HepG2 (cell line): Measurements from ENCODE around the gene AFTPH.

Experiments used
- CTCF ChIP-seq: sonication (generic); formaldehyde crosslinking; IDR thresholded peaks from 2 replicates; pipeline ENCODE4 v1.5.0; 2020; ENCODE audit warnings: mild to moderate bottlenecking, missing genetic modification reagents, moderate library complexity
- E2F5 ChIP-seq: sonication (generic); formaldehyde crosslinking; conservative IDR thresholded peaks from 2 replicates; pipeline ENCODE4 v1.4.0; 2020; ENCODE audit warnings: missing genetic modification reagents
- FOXM1 ChIP-seq: sonication (generic); formaldehyde crosslinking; IDR thresholded peaks from 2 replicates; pipeline ENCODE4 v1.5.0; 2020; ENCODE audit warnings: missing genetic modification reagents
- HINFP ChIP-seq: sonication (generic); formaldehyde crosslinking; IDR thresholded peaks from 2 replicates; pipeline ENCODE4 v1.4.0; 2020; ENCODE audit warnings: low read depth, mild to moderate bottlenecking, missing genetic modification reagents
- IRF9 ChIP-seq: sonication (generic); formaldehyde crosslinking; IDR thresholded peaks from 2 replicates; pipeline ENCODE4 v1.8.0; 2022; ENCODE audit warnings: missing genetic modification reagents, mild to moderate bottlenecking, borderline replicate concordance
- MEF2D ChIP-seq: sonication (generic); formaldehyde crosslinking; IDR thresholded peaks from 2 replicates; pipeline ENCODE4 v1.5.1; 2020; ENCODE audit warnings: mild to moderate bottlenecking, missing genetic modification reagents
- MTF1 ChIP-seq: sonication (generic); formaldehyde crosslinking; IDR thresholded peaks from 2 replicates; pipeline ENCODE4 v1.5.0; 2020; ENCODE audit warnings: missing genetic modification reagents
- NFE2L2 ChIP-seq: fragments of 150-350 bp; IDR thresholded peaks from 2 replicates; pipeline ENCODE4 v1.6.1; 2014; ENCODE audit warnings: low read length
- PAWR ChIP-seq: sonication (generic); formaldehyde crosslinking; IDR thresholded peaks from 2 replicates; pipeline ENCODE4 v1.4.0; 2020; ENCODE audit warnings: missing genetic modification reagents, mild to moderate bottlenecking, borderline replicate concordance
- RBM22 ChIP-seq: fragments of 200-400 bp; formaldehyde crosslinking; optimal IDR thresholded peaks from 2 replicates; pipeline ENCODE3; 2017; ENCODE audit warnings: mild to moderate bottlenecking, low read length, moderate library complexity
- RFX5 ChIP-seq: IDR thresholded peaks from 2 replicates; pipeline ENCODE4 v1.6.1; 2011; ENCODE audit warnings: low read depth, low read length, improper control_type of control experiment
- ZFX ChIP-seq: sonication (generic); formaldehyde crosslinking; IDR thresholded peaks from 2 replicates; pipeline ENCODE4 v1.4.0; 2020; ENCODE audit warnings: mild to moderate bottlenecking, low read depth, missing genetic modification reagents, moderate library complexity
- ZNF232 ChIP-seq: sonication (generic); formaldehyde crosslinking; IDR thresholded peaks from 2 replicates; pipeline ENCODE4 v1.4.0; 2020; ENCODE audit warnings: missing genetic modification reagents, borderline replicate concordance
- ZNF784 ChIP-seq: sonication (generic); formaldehyde crosslinking; IDR thresholded peaks from 2 replicates; pipeline ENCODE4 v1.5.1; 2020; ENCODE audit warnings: missing genetic modification reagents, mild to moderate bottlenecking, borderline replicate concordance

- TF ChIP-seq MTF1 (CRISPR knock-in tag), result no peak
- TF ChIP-seq MEF2D, result no peak
- no peak for TF ChIP-seq FOXM1 (CRISPR knock-in tag)
- TF ChIP-seq RFX5, result no peak
- TF ChIP-seq PAWR, result no peak
- TF ChIP-seq ZFX (CRISPR knock-in tag), result no peak
- TF ChIP-seq ZNF232 (CRISPR knock-in tag), result no peak
- no peak for TF ChIP-seq ZNF784 (CRISPR knock-in tag)
- no peak for TF ChIP-seq IRF9 (CRISPR knock-in tag)
- TF ChIP-seq RBM22, result no peak
- no peak for TF ChIP-seq CTCF
- no peak for TF ChIP-seq E2F5
- no peak for TF ChIP-seq NFE2L2
- no peak for TF ChIP-seq HINFP (CRISPR knock-in tag)
Observed at GRCh38 chr2:64624108-64624610, 100.0 kb downstream of the AFTPH start.
